HG03432 (cell line): ENCODE measurements around the gene GPR32.
A peak's percentile ranks its signal among the peaks of the same experiment; 100 is the strongest.
"Not testable (repeated sequence)": the region's sequence is repeated elsewhere in the genome, so short reads cannot be mapped to it uniquely, and the experiment has no call there.

ENCODE experiments used
- ATAC-seq: cut with Tn5 transposase; IDR thresholded peaks from one replicate; pipeline ENCODE4 v1.9.1; 2021; ENCODE audit warnings: mild to moderate bottlenecking, moderate library complexity; ENCODE audit not compliant: unreplicated experiment

Gene GPR32, protein sequence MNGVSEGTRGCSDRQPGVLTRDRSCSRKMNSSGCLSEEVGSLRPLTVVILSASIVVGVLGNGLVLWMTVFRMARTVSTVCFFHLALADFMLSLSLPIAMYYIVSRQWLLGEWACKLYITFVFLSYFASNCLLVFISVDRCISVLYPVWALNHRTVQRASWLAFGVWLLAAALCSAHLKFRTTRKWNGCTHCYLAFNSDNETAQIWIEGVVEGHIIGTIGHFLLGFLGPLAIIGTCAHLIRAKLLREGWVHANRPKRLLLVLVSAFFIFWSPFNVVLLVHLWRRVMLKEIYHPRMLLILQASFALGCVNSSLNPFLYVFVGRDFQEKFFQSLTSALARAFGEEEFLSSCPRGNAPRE

DNA sequence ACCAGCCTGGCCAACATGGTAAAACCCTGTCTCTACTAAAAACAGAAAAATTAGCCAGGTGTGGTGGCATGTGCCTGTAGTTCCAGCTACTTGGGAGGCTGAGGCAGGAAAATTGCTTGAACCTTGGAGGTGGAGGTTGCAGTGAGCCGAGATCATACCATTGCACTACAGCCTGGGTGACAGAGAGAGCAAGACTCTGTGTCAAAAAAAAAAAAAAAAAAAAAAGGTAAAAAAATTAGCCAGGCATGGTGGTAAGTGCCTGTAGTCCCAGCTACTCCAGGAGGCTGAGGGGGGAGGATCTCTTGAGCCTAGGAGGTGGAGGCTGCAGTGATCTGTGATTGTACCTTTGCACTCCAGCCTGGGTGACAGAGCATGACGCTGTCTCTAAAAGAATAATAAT is at the start of gene GPR32:
Gene GPR32 (plus strand): TSS at position 301 of the 400 bp plus-strand sequence. CDS start 137 bp downstream, outside the sequence.
- not testable (repeated sequence) for ATAC-seq

DNA sequence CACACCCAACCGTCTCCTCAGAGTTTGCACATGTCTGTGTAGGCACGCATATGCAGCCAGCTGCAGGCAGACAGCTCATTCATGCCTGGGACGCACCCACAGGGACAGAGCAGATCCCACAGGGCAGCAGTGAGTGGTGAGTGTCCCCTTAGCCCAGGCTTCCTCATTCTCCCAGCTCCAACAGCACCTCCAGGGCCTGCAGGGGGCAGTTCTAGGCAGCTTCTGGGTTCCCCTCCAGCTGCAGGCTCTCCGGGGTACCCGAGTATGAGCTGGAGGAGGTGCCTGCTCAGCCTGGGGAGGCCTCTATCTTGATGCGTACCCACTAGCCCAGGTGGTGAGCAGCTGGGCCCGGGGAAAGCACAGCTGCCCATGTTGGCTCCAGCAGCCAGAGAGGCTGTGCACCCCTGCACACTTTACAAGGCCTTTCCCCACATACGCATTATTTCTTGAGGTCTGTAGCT is 49.3 kb upstream of the GPR32 start:
- no peak for ATAC-seq

DNA sequence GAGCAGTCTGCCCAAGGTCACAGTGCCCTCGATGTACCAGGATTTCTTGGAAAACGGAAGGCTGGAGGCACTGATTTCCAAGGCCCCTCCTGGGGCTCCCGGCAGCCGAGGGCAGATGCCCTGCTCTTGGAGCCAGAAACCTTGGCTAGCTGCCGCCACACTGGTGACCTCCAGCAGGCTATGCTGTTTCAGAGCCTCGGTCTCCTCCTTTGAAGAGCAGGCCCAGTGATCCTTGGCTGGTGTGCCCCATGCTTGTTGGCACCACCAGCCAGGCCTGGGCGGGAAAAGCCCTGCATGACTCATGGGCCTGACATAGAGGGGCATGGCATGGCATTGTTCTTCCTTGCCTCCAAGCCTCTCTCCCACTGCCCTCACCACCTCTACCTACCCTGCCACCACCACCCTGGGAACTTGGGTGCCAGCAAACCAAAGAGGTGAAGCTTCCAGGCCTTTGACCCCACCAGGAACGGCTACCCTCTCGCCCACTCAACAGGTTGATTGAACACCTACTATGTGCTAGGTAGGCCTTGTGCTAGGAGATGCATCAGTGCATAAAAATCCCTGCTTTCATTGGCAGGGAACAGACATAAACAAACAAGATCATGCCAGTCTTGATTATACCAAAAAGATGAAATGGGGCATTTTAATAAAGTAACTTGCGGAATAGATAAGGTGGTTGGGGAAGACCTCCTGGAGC is 48.7 kb upstream of the GPR32 start:
- no peak for ATAC-seq

- no peak for ATAC-seq
Observed at GRCh38 chr19:50722201-50723013, 47.9 kb upstream of the GPR32 start.

DNA sequence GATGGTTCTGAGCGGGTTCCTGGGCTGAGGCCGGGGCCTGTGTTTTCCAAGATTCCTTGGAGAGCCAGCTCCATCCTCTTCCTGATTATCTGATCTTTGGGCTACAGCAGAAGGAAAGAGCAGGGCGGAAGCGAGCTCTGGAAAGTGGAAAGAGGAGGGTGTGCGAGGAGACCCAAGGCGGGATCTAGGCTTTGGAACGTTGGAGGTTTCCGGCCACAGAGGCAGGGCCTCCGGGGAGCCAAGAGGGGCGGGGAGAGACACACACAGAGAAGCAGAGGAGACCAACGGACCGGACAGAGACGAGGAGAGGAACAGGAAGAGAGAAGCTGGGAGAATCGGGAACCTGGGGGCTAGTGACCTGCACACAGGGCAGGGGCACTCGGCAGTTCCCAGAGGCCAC is 47.2 kb upstream of the GPR32 start, which contains the start of gene CLEC11A:
Gene CLEC11A (plus strand): TSS at position 296 of the 400 bp plus-strand sequence. CDS start 162 bp downstream, outside the sequence.
- ATAC-seq, result no peak

DNA sequence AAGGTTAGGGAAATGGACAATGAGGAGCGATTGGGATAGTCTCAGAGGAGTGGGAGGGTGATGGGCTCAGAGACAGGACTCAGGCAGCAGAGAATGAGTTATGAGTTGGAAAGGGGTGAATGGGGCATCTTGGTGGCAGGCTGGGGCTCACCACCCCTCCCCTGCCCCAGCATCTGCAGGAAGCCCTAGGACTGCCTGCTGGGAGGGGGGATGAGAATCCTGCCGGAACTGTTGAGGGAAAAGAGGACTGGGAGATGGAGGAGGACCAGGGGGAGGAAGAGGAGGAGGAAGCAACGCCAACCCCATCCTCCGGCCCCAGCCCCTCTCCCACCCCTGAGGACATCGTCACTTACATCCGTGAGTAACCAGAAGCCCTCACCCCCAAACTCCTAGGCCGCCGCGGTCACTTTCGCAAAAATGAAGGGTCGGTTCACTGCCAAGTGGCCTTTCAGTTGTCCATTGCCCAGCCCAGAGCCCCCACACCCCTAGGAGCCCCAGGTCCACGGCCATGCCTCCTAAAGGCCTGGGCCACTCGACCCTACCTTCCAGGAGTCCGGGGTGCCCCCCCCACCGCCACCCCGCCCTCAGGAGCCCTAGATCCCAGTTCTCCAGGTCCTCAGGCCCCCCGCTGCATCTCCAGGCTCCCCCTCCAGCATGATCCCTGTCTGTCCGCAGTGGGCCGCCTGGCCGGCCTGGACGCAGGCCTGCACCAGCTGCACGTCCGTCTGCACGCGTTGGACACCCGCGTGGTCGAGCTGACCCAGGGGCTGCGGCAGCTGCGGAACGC is 46.3 kb upstream of the GPR32 start:
- no peak for ATAC-seq

DNA sequence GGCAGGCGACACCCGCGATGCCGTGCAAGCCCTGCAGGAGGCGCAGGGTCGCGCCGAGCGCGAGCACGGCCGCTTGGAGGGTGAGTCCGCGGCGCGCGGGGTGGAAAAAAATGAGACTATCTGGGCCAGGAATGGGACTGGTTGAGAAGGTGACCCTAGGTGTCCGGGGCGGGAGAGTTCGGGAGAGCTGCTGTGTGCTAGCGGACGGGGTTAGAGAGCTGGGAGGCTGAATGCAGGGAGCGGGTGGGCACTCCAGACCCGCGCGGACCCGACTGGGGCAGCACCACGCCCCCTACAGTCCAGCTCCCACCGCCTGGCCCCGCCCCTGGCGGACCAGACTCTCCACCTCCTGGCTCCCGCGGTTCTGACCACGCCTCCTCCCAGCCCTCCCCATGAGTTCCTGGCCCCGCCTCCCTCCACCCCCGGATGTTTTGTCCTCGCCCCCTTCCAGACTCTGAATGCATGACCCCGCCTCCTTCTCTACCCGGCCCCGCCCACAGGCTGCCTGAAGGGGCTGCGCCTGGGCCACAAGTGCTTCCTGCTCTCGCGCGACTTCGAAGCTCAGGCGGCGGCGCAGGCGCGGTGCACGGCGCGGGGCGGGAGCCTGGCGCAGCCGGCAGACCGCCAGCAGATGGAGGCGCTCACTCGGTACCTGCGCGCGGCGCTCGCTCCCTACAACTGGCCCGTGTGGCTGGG is 45.6 kb upstream of the GPR32 start:
- ATAC-seq, result peak; percentile 78

- no peak for ATAC-seq
Observed at GRCh38 chr19:50725218-50725910, 44.9 kb upstream of the GPR32 start.

GRCh38 chr19:50725911-50726230 is 44.4 kb upstream of the GPR32 start:
- no peak for ATAC-seq

DNA sequence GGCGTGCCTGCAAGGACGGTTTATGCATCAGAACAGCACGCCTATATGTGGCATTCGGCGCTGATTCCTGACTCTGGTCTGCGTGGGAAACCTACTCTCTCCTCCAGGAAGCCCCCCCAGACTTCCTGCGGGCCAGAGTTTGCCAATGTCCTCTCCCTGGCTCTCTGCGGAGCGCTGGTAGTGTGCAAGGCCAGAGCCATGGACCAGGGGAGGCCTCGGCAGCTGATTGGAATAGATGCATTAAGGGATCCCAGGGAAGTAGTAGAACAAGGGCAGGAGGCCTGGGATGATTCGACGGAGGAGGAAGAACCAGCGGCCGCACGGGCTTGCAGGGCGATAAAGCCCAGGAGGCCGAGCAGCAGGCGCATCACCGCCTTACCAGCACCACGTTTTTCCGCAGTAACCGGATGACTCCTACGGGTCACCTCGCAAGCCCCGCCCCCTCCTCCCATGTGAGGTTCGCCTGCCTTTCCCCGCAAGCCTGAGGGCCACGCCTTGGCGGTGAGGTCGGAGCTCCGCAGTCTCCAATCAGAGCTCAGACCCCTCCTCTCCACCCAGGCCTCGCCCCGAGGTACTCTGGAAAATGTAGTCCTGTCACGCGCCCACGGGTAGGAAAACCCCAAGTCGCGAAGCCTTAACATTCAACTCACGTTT is 42.1 kb upstream of the GPR32 start:
- no peak for ATAC-seq

GRCh38 chr19:50729894-50730293 is 40.4 kb upstream of the GPR32 start:
- ATAC-seq, result no peak

DNA sequence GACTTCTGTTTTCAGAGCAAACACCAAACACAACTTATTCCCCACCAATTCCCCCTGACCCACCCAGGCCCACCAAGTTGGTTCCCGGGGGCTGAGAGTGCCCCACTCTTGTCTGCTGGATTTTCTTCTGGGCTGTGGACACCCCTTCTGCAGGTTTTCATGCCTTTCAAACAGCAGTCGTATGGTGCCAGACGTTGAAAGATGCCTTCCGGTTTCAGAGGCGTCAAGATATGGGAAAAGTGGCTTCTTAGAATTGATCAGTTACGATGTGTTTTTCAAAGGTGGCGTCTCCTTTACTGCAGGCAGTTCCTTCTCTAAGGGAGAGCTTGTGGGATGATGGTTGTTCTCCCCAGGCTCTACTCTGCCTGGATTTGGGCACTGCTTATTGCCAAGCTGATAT is 34.4 kb upstream of the GPR32 start:
- no peak for ATAC-seq

DNA sequence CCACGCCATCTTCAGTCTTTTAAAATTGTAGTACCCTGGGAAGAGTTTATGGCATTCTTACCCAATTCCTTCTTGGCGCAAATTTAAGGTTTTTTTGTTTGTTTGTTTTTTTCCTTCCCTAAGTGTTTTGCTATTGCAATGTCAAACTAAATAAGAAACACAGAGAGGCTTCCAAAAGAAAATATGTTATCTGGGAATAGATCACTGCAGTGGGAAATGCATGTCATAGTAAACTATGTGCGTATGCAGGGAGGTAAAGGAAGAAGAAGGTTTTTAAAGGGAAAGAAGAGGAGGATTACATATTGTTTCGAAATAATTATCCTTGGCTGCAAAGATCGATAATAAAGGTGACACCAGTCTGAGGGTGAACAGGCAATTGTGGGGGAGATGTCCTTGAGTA is 33.9 kb upstream of the GPR32 start:
- no peak for ATAC-seq

- ATAC-seq, result no peak
Observed at GRCh38 chr19:50739132-50739913, 30.9 kb upstream of the GPR32 start.

GRCh38 chr19:50739914-50740426 is 30.3 kb upstream of the GPR32 start:
- no peak for ATAC-seq

- ATAC-seq, result no peak
Observed at GRCh38 chr19:50741179-50741933, 28.9 kb upstream of the GPR32 start.

DNA sequence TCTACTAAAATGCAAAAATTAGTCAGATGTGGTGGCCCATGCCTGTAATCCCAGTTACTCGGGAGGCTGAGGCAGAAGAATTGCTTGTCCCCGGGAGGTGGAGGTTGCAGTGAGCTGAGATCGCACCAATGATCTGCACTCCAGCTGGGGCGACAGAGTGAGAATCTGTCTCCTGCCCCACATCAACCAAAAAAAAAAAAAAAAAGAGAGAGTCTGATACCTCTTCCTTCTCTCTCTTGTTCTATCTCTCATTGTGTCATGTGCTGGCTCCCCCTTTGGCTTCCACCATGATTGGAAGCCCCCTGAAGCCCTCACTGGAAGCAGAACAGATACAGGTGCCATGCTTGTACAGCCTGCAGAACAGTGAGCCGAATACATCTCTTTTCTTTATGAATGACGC is 26.7 kb upstream of the GPR32 start:
- ATAC-seq, result no peak
